Esophagus muscularis mucosa (tissue), 3 donors: ENCODE measurements around the gene RABL3.

Experiments
- CTCF ChIP-seq, 3 experiments: fragments of 200-600 bp in 2 of 3; fragments of 450-650 bp in 1 of 3; sonication (generic) in 2 of 3; IDR thresholded peaks; one replicate each; pipeline ENCODE4 v1.5.1; 2017 to 2019; ENCODE audit warnings: antibody characterized with exemption in 3 of 3, mild to moderate bottlenecking in 2 of 3, moderate library complexity in 1 of 3
- POLR2A ChIP-seq: fragments of 450-650 bp; IDR thresholded peaks from one replicate; pipeline ENCODE4 v1.6.1; 2017; ENCODE audit warnings: antibody characterized with exemption, moderate library complexity, mild to moderate bottlenecking, low read depth
- POLR2AphosphoS5 ChIP-seq, 2 donors: sonication (generic); formaldehyde crosslinking; IDR thresholded peaks; one replicate each; pipeline ENCODE4 v1.6.1; 2017; ENCODE audit warnings: antibody characterized with exemption in 2 of 2

- TF ChIP-seq POLR2AphosphoS5 (IDR thresholded peaks at IDR 0.05) (no peak), CTCF (IDR thresholded peaks at IDR 0.05) (no peak), POLR2A (no peak)
These were observed 77.4 kb downstream of the RABL3 start for GRCh38 chr3:120664926-120665325.
